Astrocyte (in vitro differentiated cells and primary cell): ENCODE data around the gene USP44. TPM values are rescaled to one million over a fixed set of nuclear protein-coding genes. Genes with fewer than 3 reads are reported as not detected.

Experiments
- DNase-seq: peaks from one replicate; pipeline ENCODE4 v3.0.0-alpha.2; 2010; ENCODE audit warnings: low read depth
- FAIRE-seq: peaks from 2 replicates; lab custom pipeline; 2011; peaks lifted over from hg19 to GRCh38; lab: Jason Lieb, UNC
- H2AFZ ChIP-seq: 2 replicates; pipeline ENCODE4 v1.6.0; 2012; ENCODE audit warnings: low read depth, low read length, inconsistent platforms
- H3K27ac ChIP-seq: 2 replicates; pipeline ENCODE4 v1.5.1; 2011; ENCODE audit warnings: low read depth, low read length, inconsistent platforms
- H3K27me3 ChIP-seq: 2 replicates; pipeline ENCODE4 v1.6.0; 2011; ENCODE audit warnings: low read length, inconsistent platforms; ENCODE audit not compliant: insufficient read depth
- H3K36me3 ChIP-seq: 2 replicates; pipeline ENCODE4 v1.5.1; 2011; ENCODE audit warnings: low read length, inconsistent platforms; ENCODE audit not compliant: insufficient read depth
- H3K4me1 ChIP-seq: 2 replicates; pipeline ENCODE4 v1.5.1; 2011; ENCODE audit warnings: low read length, inconsistent platforms; ENCODE audit not compliant: insufficient read depth
- H3K4me2 ChIP-seq: 2 replicates; pipeline ENCODE4 v1.6.0; 2012; ENCODE audit warnings: low read length, inconsistent platforms
- H3K4me3 ChIP-seq: 2 replicates; pipeline ENCODE4 v1.5.1; 2011; ENCODE audit warnings: low read depth, mild to moderate bottlenecking, low read length, inconsistent platforms; ENCODE audit not compliant: insufficient read depth
- H3K79me2 ChIP-seq: 2 replicates; pipeline ENCODE4 v1.6.0; 2012; ENCODE audit warnings: mild to moderate bottlenecking, low read length, inconsistent platforms; ENCODE audit not compliant: insufficient read depth
- H3K9ac ChIP-seq: 2 replicates; pipeline ENCODE4 v1.6.0; 2012; ENCODE audit warnings: mild to moderate bottlenecking, low read length, inconsistent platforms
- H3K9me3 ChIP-seq: 2 replicates; pipeline ENCODE4 v1.5.1; 2012; ENCODE audit warnings: low read depth, mild to moderate bottlenecking, low read length, inconsistent platforms; ENCODE audit not compliant: insufficient read depth
- H4K20me1 ChIP-seq: 2 replicates; pipeline ENCODE4 v1.6.0; 2012; ENCODE audit warnings: low read length, inconsistent platforms; ENCODE audit not compliant: insufficient read depth
- H3K27ac Mint-ChIP-seq: one replicate; pipeline ENCODE4 v1.8.0; 2021; ENCODE audit warnings: mild to moderate bottlenecking, mixed read lengths; ENCODE audit not compliant: unreplicated experiment
- H3K27me3 Mint-ChIP-seq: one replicate; pipeline ENCODE4 v1.8.0; 2021; ENCODE audit warnings: low read depth, mixed read lengths; ENCODE audit not compliant: unreplicated experiment
- H3K36me3 Mint-ChIP-seq: one replicate; pipeline ENCODE4 v1.8.0; 2021; ENCODE audit warnings: low read depth, mixed read lengths; ENCODE audit not compliant: unreplicated experiment
- H3K4me1 Mint-ChIP-seq: one replicate; pipeline ENCODE4 v1.8.0; 2021; ENCODE audit warnings: low read depth, mixed read lengths; ENCODE audit not compliant: unreplicated experiment
- H3K4me3 Mint-ChIP-seq: one replicate; pipeline ENCODE4 v1.8.0; 2021; ENCODE audit warnings: mild to moderate bottlenecking, moderate library complexity, mixed read lengths; ENCODE audit not compliant: unreplicated experiment
- H3K9me3 Mint-ChIP-seq: one replicate; pipeline ENCODE4 v1.8.0; 2021; ENCODE audit warnings: mild to moderate bottlenecking, mixed read lengths; ENCODE audit not compliant: unreplicated experiment
- CTCF ChIP-seq: IDR thresholded peaks from 2 replicates; pipeline ENCODE4 v1.5.1; 2011; ENCODE audit warnings: low read depth, mild to moderate bottlenecking, inconsistent platforms, low read length, moderate library complexity; ENCODE audit not compliant: insufficient read depth
- EZH2 ChIP-seq: IDR thresholded peaks from 2 replicates; pipeline ENCODE4 v1.6.1; 2012; ENCODE audit warnings: mild to moderate bottlenecking, low read length, inconsistent platforms; ENCODE audit not compliant: insufficient read depth
- total RNA-seq: library from RNA; stranded (reverse); gene quantifications from 2 replicates; pipeline ENCODE4 v1.2.1, GENCODE V29; 2021

USP44 gene
- total RNA-seq, 1 donor from 2014 or later: 5.4 TPM

- no peak overlapping the region for H3K9ac ChIP-seq
- H3K4me3 ChIP-seq: no peak overlapping the region
- no peak overlapping the region for H2AFZ ChIP-seq
- H3K4me2 ChIP-seq: no peak overlapping the region
- peaks cover 1% of the 10 kb centered on the region for H3K4me1 Mint-ChIP-seq
- no peaks in the 10 kb centered on the region for H3K9me3 ChIP-seq
- H4K20me1 ChIP-seq: no peaks in the 10 kb centered on the region
- peaks cover 2% of the 10 kb centered on the region for H3K36me3 ChIP-seq
- no peak overlapping the region for H3K27ac ChIP-seq
- no peaks in the 10 kb centered on the region for H3K27me3 Mint-ChIP-seq
- DNase-seq: no peak
- no peaks in the 10 kb centered on the region for H3K9me3 Mint-ChIP-seq
- H3K79me2 ChIP-seq: no peaks in the 10 kb centered on the region
- FAIRE-seq: no peak
- H3K4me1 ChIP-seq: no peaks in the 10 kb centered on the region
- H3K27me3 ChIP-seq: no peaks in the 10 kb centered on the region
- H3K27ac Mint-ChIP-seq: no peak overlapping the region
- TF ChIP-seq EZH2: no peak
- no peak for TF ChIP-seq CTCF
- H3K36me3 Mint-ChIP-seq: peaks cover 2% of the 10 kb centered on the region
- no peak overlapping the region for H3K4me3 Mint-ChIP-seq
Measured at GRCh38 chr12:95518944-95519343, 32.3 kb downstream of the USP44 start.

GRCh38 chr12:95517246-95517645, 34.0 kb downstream of the USP44 start:
- Mint-ChIP-seq H3K27ac (no peak overlapping the region), H3K27me3 (no peaks in the 10 kb centered on the region), H3K9me3 (no peaks in the 10 kb centered on the region), H3K4me3 (no peak overlapping the region), H3K4me1 (peaks cover 1% of the 10 kb centered on the region), H3K36me3 (peaks cover 4% of the 10 kb centered on the region)
- no peaks in the 10 kb centered on the region for H3K9me3 ChIP-seq
- FAIRE-seq: no peak
- H3K4me2 ChIP-seq: no peak overlapping the region
- H3K36me3 ChIP-seq: peaks cover 18% of the 10 kb centered on the region
- no peaks in the 10 kb centered on the region for H4K20me1 ChIP-seq
- no peak overlapping the region for H3K9ac ChIP-seq
- no peaks in the 10 kb centered on the region for H3K27me3 ChIP-seq
- H3K79me2 ChIP-seq: no peaks in the 10 kb centered on the region
- DNase-seq: no peak
- no peaks in the 10 kb centered on the region for H3K4me1 ChIP-seq
- no peak overlapping the region for H3K27ac ChIP-seq
- H3K4me3 ChIP-seq: no peak overlapping the region
- no peak for TF ChIP-seq EZH2
- no peak for TF ChIP-seq CTCF
- H2AFZ ChIP-seq: no peak overlapping the region

- Histone ChIP-seq H3K4me3 (no peak overlapping the region), H3K4me2 (no peak overlapping the region), H2AFZ (no peak overlapping the region), H3K9ac (no peak overlapping the region), H3K36me3 (peaks cover 23% of the 10 kb centered on the region), H3K9me3 (no peaks in the 10 kb centered on the region), H3K79me2 (no peaks in the 10 kb centered on the region), H3K4me1 (no peaks in the 10 kb centered on the region), H3K27ac (no peak overlapping the region), H3K27me3 (no peaks in the 10 kb centered on the region), H4K20me1 (no peaks in the 10 kb centered on the region)
- TF ChIP-seq EZH2 (no peak), CTCF (no peak)
- Mint-ChIP-seq H3K36me3 (peaks cover 7% of the 10 kb centered on the region), H3K4me3 (no peak overlapping the region), H3K9me3 (no peaks in the 10 kb centered on the region), H3K27ac (no peak overlapping the region), H3K27me3 (no peaks in the 10 kb centered on the region), H3K4me1 (peaks cover 1% of the 10 kb centered on the region)
- FAIRE-seq (no peak), DNase-seq (peak; percentile 30)
Measured at GRCh38 chr12:95516757-95517156, 34.5 kb downstream of the USP44 start.
